Stimulated activated CD8-positive, alpha-beta memory T cell treated with anti-CD3 and anti-CD28 coated beads, Interleukin-2, amount 100 ng/mL, for 1 hour (primary cell): Measurements from ENCODE around the gene FNDC3A.

ENCODE experiments used
- DNase-seq, 2 donors: peaks; one replicate each; pipeline ENCODE4 v3.0.0-alpha.2; 2020; ENCODE audit warnings: low read depth in 2 of 2

FNDC3A gene

DNA sequence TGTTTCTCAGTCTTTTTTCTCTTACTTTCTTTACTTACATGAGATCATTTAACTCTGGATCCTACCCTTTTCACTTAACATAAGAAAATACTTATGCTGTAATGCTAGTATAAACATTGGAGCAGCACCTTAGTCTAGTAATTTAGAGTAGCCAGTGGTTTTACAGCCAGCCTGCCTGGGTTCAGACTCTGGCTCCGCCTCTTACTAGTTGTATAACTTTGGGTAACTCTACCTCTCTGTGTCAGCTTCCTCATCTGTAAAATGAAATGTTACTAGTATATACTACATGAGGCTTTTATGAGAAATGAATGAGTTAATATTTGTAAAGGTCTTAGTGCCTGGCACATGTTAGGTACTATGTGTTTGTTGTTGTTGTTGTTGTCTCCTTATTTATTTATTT, 277.6 kb downstream of the FNDC3A start:
- DNase-seq = no peak

DNA sequence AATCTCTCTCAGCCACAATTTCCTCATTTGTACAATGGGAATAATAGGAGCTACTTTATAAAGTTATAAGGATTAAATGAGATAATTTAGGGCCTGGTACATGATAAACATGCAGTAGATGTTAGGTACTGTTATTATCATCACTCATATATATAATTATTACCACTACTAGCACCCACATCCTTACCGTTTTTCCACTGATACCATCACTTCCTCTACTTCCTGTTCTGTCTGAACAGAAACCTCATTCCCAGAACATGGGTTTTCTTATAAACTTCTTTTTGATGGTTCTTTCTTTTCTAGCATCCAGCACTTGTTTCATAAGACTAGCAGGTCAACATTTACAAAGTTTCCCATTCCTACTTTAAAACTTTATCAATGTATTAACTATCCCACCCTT, 278.3 kb downstream of the FNDC3A start:
- DNase-seq = no peak

DNA sequence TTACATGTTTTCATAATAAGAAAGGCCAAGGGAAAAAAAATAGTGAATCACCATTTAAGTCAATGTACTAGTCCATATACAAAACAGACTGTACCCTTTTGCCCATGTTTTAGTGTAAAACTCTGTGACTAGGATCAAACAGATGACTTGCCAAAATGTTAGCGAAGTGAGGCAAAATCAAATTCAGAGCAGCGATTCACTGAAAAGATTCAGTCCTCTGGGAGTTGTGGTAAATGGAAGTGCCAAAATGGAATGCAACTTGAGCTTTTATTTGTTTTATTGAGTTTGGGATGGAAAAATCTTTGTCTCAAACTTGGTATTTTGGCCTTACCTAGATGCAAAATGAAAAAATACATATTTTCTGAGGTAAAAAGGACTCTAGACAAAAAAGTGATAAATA, 281.1 kb downstream of the FNDC3A start:
- DNase-seq = no peak

DNA sequence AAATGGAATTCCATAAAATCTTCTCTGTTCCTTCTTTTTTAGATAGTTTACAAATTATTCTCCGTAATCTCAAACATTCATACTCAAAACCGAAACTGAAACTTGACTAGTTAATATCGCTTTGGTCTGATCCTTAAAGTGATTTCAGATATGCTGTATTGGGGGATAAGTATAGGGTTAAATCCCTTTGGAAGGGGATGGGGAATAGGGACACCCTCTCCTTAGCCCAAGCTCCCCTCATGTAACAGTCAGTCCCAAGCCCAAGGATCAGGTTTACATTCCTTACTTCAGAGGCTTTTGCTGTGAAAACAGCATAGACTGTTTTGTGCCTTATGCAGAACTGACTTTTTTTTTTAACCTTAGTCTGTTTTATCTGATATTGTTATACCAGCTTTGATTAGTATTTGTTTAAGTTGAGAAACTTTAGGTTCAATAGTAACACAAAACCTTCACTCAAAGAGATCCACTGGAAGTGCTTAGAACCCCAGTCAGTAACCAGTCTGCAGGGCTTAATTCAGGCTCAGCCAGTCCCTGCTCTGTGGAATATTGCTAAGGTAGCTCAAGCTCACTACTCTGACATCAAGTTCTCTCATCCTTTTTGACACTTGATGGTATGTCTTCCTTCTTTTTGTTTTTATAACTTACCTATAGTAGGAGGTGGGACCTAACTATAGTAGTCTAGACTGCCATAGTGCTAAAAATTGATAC, 282.5 kb downstream of the FNDC3A start:
- no peak for DNase-seq
